A673 (cell line): ENCODE results near the gene PCGF6. TPM values are rescaled to one million over a fixed set of nuclear protein-coding genes. Genes with fewer than 3 reads are reported as not detected.

Experiments used
- BruUV-seq: library from RNA; stranded (reverse); fragments of 400-500 nt; replicated peaks from 2 replicates; lab custom pipeline; 2021; lab: Mats Ljungman, UMichigan
- CTCF ChIA-PET: fragments of 300-600 bp; sonication (Branson Sonifier 250); formaldehyde crosslinking; loops from one replicate; lab custom pipeline; 2022; ENCODE audit warnings: antibody characterized with exemption; lab: Charles Lee
- POLR2A ChIA-PET: fragments of 300-600 bp; sonication (Branson Sonifier 250); formaldehyde crosslinking; loops from one replicate; lab custom pipeline; 2022; ENCODE audit warnings: antibody characterized with exemption; ENCODE audit not compliant: low non-redundant PET; lab: Charles Lee
- DNase-seq: peaks from one replicate; pipeline ENCODE4 v3.0.0-alpha.2; 2015; ENCODE audit warnings: low spot score
- H3K27ac ChIP-seq: fragments of 200-600 bp; sonication (generic); 2 replicates; pipeline ENCODE4 v1.5.1; 2016; ENCODE audit warnings: mixed run types, low read depth, mild to moderate bottlenecking, mixed read lengths, antibody characterized with exemption, low read length; ENCODE audit not compliant: poor library complexity, severe bottlenecking
- H3K27me3 ChIP-seq: fragments of 200-600 bp; sonication (generic); replicated peaks from 2 replicates; pipeline ENCODE4 v1.6.1; 2017; ENCODE audit warnings: mixed run types, low read depth, mild to moderate bottlenecking, mixed read lengths, antibody characterized with exemption, low read length; ENCODE audit not compliant: insufficient read depth, poor library complexity
- H3K36me3 ChIP-seq: fragments of 200-600 bp; sonication (generic); 2 replicates; pipeline ENCODE4 v1.6.1; 2016; ENCODE audit warnings: mixed run types, mild to moderate bottlenecking, mixed read lengths, antibody characterized with exemption, low read length; ENCODE audit not compliant: insufficient read depth, poor library complexity, severe bottlenecking
- H3K4me1 ChIP-seq: fragments of 200-600 bp; sonication (generic); 2 replicates; pipeline ENCODE4 v1.6.1; 2017; ENCODE audit warnings: mixed run types, mild to moderate bottlenecking, mixed read lengths, antibody characterized with exemption, low read length; ENCODE audit not compliant: insufficient read depth, poor library complexity, severe bottlenecking
- H3K4me3 ChIP-seq: fragments of 200-600 bp; sonication (generic); 2 replicates; pipeline ENCODE4 v1.5.1; 2016; ENCODE audit warnings: low read depth, mixed run types, mild to moderate bottlenecking, mixed read lengths, low read length; ENCODE audit not compliant: poor library complexity, severe bottlenecking
- H3K9me3 ChIP-seq: fragments of 200-600 bp; sonication (generic); 2 replicates; pipeline ENCODE4 v1.6.1; 2016; ENCODE audit warnings: mixed run types, low read depth, mild to moderate bottlenecking, mixed read lengths, antibody characterized with exemption, low read length; ENCODE audit not compliant: poor library complexity, severe bottlenecking
- EZH2 ChIP-seq: fragments of 200-600 bp; sonication (generic); IDR thresholded peaks from 2 replicates; pipeline ENCODE4 v1.6.1; 2017; ENCODE audit warnings: borderline replicate concordance, low read depth, mild to moderate bottlenecking, mixed read lengths, antibody characterized with exemption, low read length; ENCODE audit not compliant: poor library complexity, severe bottlenecking
- intact Hi-C: fragments of 100-400 bp; cut with micrococcal nuclease; formaldehyde crosslinking; loops from one replicate; pipeline ENCODE4 v1.10.0; 2022; ENCODE audit not compliant: unreplicated experiment
- microRNA-seq: library from miRNA; unstranded; fragments of <30 nt; microRNA quantifications from one replicate; pipeline ENCODE4 v1.2.0, GENCODE V29; 2021
- total RNA-seq: library from RNA; stranded (reverse); gene quantifications from 2 replicates; pipeline ENCODE4 v1.2.3, GENCODE V29; 2021
- TF ChIP-seq, protein P1 (sequence below): fragments of 300-800, 200-600 bp; sonication (generic); conservative IDR thresholded peaks from 2 replicates; pipeline ENCODE4 v1.5.1; 2017; ENCODE audit warnings: low read depth, mild to moderate bottlenecking, antibody characterized with exemption, low read length, moderate library complexity, mixed read lengths

Gene PCGF6
- total RNA-seq, 1 experiment from 2014 or later: 22.5 TPM

DNA sequence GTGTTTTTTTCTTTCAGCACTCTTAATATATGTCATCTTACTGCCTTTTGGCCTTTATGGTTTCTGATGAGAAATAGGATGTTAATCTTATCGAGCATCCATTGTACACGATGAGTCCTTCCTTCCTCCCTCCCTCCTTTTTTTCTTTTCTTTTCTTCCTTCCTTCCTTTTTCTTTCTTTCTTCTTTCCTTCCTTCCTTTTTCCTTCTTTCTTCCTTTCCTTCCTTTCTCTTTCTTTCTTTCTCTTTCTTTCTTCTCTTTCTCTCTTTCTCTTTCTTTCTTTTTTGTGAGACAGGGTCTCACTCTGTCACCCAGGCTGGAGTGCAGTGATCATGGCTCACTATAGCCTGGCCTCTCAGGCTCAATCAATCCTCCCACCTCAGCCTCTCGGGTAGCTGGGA lies 96.8 kb downstream of the PCGF6 start:
- TF ChIP-seq EZH2: no peak
- TF ChIP-seq, protein P1, sequence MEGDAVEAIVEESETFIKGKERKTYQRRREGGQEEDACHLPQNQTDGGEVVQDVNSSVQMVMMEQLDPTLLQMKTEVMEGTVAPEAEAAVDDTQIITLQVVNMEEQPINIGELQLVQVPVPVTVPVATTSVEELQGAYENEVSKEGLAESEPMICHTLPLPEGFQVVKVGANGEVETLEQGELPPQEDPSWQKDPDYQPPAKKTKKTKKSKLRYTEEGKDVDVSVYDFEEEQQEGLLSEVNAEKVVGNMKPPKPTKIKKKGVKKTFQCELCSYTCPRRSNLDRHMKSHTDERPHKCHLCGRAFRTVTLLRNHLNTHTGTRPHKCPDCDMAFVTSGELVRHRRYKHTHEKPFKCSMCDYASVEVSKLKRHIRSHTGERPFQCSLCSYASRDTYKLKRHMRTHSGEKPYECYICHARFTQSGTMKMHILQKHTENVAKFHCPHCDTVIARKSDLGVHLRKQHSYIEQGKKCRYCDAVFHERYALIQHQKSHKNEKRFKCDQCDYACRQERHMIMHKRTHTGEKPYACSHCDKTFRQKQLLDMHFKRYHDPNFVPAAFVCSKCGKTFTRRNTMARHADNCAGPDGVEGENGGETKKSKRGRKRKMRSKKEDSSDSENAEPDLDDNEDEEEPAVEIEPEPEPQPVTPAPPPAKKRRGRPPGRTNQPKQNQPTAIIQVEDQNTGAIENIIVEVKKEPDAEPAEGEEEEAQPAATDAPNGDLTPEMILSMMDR: no peak
- ChIA-PET CTCF (no interaction called here), POLR2A (no interaction called here)
- H3K4me1 ChIP-seq: no peaks in the 10 kb centered on the region
- H3K9me3 ChIP-seq: no peaks in the 10 kb centered on the region
- H3K36me3 ChIP-seq: no peaks in the 10 kb centered on the region
- no peak overlapping the region for H3K27ac ChIP-seq
- intact Hi-C loops: no loop called here
- DNase-seq: no peak
- H3K4me3 ChIP-seq: no peak overlapping the region
- no TSS peak for BruUV-seq
- H3K27me3 ChIP-seq: no peaks in the 10 kb centered on the region

Small RNA genes lying within 50 kb of the gene (microRNA-seq; reads per million reads assigned to microRNA genes)
- 8,490 reads per million, percentile 95 among the genes with 10 or more reads in this experiment for gene MIR1307

Other genes starting within 250 kb of the PCGF6 start
- gene NT5C2, start 157.9 kb downstream of the PCGF6 start, total RNA-seq: 60.0 and 61.8 TPM in 2 replicates
- gene RPEL1, start 105.3 kb downstream of the PCGF6 start, total RNA-seq: not detected in 2 replicates
- 14.1 and 16.2 TPM in 2 replicates for gene INA, start 74.0 kb downstream of the PCGF6 start, total RNA-seq
- gene TAF5, start 16.8 kb upstream of the PCGF6 start, total RNA-seq: 13.6 and 13.7 TPM in 2 replicates
- gene ATP5MK, start 45.3 kb upstream of the PCGF6 start, total RNA-seq: 393 and 426 TPM in 2 replicates
- gene PDCD11, start 45.5 kb upstream of the PCGF6 start, total RNA-seq: 68.6 and 78.1 TPM in 2 replicates
- gene CALHM2, start 101.2 kb upstream of the PCGF6 start, total RNA-seq: 5.9 TPM in 2 replicates
- not detected in 2 replicates for gene CALHM1, start 107.8 kb upstream of the PCGF6 start, total RNA-seq
- not detected in 2 replicates for gene CALHM3, start 128.1 kb upstream of the PCGF6 start, total RNA-seq
- gene NEURL1, start 142.6 kb upstream of the PCGF6 start, total RNA-seq: 0.50 and 0.52 TPM in 2 replicates